GM23338 (cell line): ENCODE results near the gene KRTAP4-6. TPM values are rescaled to one million over a fixed set of nuclear protein-coding genes. Genes with fewer than 3 reads are reported as not detected.
"Not testable (repeated sequence)": the region's sequence is repeated elsewhere in the genome, so short reads cannot be mapped to it uniquely, and the experiment has no call there.

Experiments used
- ATAC-seq: fragments of 200-7000 bp; cut with Tn5 transposase; 3 replicates; pipeline ENCODE4 v1.9.1; 2020
- DNase-seq: peaks from one replicate; pipeline ENCODE4 v3.0.0-alpha.2; 2015; ENCODE audit warnings: low spot score
- H2AFZ ChIP-seq: fragments of 200-600 bp; sonication (generic); 2 replicates; pipeline ENCODE4 v1.8.0; 2016; ENCODE audit warnings: antibody characterized with exemption, mild to moderate bottlenecking, moderate library complexity
- H3F3A ChIP-seq: fragments of 200-600 bp; sonication (generic); replicated peaks from 2 replicates; pipeline ENCODE4 v1.8.0; 2017; ENCODE audit warnings: antibody characterized with exemption, mixed run types, low read depth
- H3K27ac ChIP-seq: fragments of 200-600 bp; sonication (generic); 2 replicates; pipeline ENCODE4 v1.6.1; 2016; ENCODE audit warnings: low read depth
- H3K27me3 ChIP-seq: fragments of 200-600 bp; sonication (generic); 2 replicates; pipeline ENCODE4 v1.8.0; 2016; ENCODE audit warnings: mild to moderate bottlenecking, mixed run types, moderate library complexity; ENCODE audit not compliant: insufficient read depth
- H3K36me3 ChIP-seq: fragments of 200-600 bp; sonication (generic); 2 replicates; pipeline ENCODE4 v1.8.0; 2016; ENCODE audit warnings: mild to moderate bottlenecking; ENCODE audit not compliant: insufficient read depth
- H3K4me1 ChIP-seq: fragments of 200-600 bp; sonication (generic); 2 replicates; pipeline ENCODE4 v1.8.0; 2016; ENCODE audit warnings: mild to moderate bottlenecking, moderate library complexity; ENCODE audit not compliant: insufficient read depth
- H3K4me2 ChIP-seq: fragments of 200-600 bp; sonication (generic); 2 replicates; pipeline ENCODE4 v1.7.1; 2017; ENCODE audit warnings: mixed run types
- H3K4me3 ChIP-seq: fragments of 200-600 bp; sonication (generic); 2 replicates; pipeline ENCODE4 v1.6.1; 2016; ENCODE audit warnings: mixed run types
- H3K79me2 ChIP-seq: fragments of 200-600 bp; sonication (generic); replicated peaks from 2 replicates; pipeline ENCODE4 v1.8.0; 2017; ENCODE audit warnings: mild to moderate bottlenecking; ENCODE audit not compliant: insufficient read depth
- H3K9me2 ChIP-seq: fragments of 200-600 bp; sonication (generic); 2 replicates; pipeline ENCODE4 v1.8.0; 2017; ENCODE audit not compliant: insufficient read depth
- H4K20me1 ChIP-seq: fragments of 200-600 bp; sonication (generic); replicated peaks from 2 replicates; pipeline ENCODE4 v1.8.0; 2017; ENCODE audit warnings: mild to moderate bottlenecking; ENCODE audit not compliant: insufficient read depth
- H3K27ac Mint-ChIP-seq: 2 replicates; pipeline ENCODE4 v1.8.0; 2020; ENCODE audit warnings: inconsistent platforms, mild to moderate bottlenecking, moderate library complexity, mixed read lengths
- H3K27me3 Mint-ChIP-seq: 3 replicates; pipeline ENCODE4 v1.8.0; 2022; ENCODE audit warnings: low read depth, mild to moderate bottlenecking, moderate library complexity, mixed read lengths, inconsistent platforms; ENCODE audit not compliant: insufficient read depth, poor library complexity
- H3K36me3 Mint-ChIP-seq: 3 replicates; pipeline ENCODE4 v1.8.0; 2021; ENCODE audit warnings: low read depth, mild to moderate bottlenecking, inconsistent platforms, moderate library complexity, mixed read lengths
- H3K4me1 Mint-ChIP-seq: 3 replicates; pipeline ENCODE4 v1.8.0; 2020; ENCODE audit warnings: mild to moderate bottlenecking, inconsistent platforms, mixed read lengths
- H3K4me3 Mint-ChIP-seq: 3 replicates; pipeline ENCODE4 v1.8.0; 2021; ENCODE audit warnings: moderate library complexity, mild to moderate bottlenecking, inconsistent platforms, mixed read lengths
- H3K9me3 Mint-ChIP-seq: 3 replicates; pipeline ENCODE4 v1.8.0; 2020; ENCODE audit warnings: moderate library complexity, mild to moderate bottlenecking, inconsistent platforms, mixed read lengths
- CREB1 ChIP-seq: fragments of 250-450 bp; sonication (Bioruptor Pico); IDR thresholded peaks from 2 replicates; pipeline ENCODE4 v1.5.0; 2020; ENCODE audit warnings: low read depth, mild to moderate bottlenecking, moderate library complexity
- ETS1 ChIP-seq: IDR thresholded peaks from 2 replicates; pipeline ENCODE4 v1.6.1; 2016; ENCODE audit warnings: antibody characterized with exemption
- EZH2 ChIP-seq: fragments of 200-600 bp; sonication (generic); IDR thresholded peaks from one replicate; pipeline ENCODE4 v1.8.0; 2017; ENCODE audit warnings: antibody characterized with exemption, mild to moderate bottlenecking, low read depth; ENCODE audit not compliant: unreplicated experiment
- EZH2phosphoT487 ChIP-seq: fragments of 200-600 bp; sonication (generic); IDR thresholded peaks from one replicate; pipeline ENCODE4 v1.8.1; 2018; ENCODE audit warnings: antibody characterized with exemption; ENCODE audit not compliant: unreplicated experiment
- STAT1 ChIP-seq: IDR thresholded peaks from one replicate; pipeline ENCODE4 v1.6.1; 2016; ENCODE audit warnings: antibody characterized with exemption; ENCODE audit not compliant: unreplicated experiment
- ZNF114 ChIP-seq: fragments of 250-450 bp; sonication (Bioruptor Pico); IDR thresholded peaks from 2 replicates; pipeline ENCODE4 v1.5.0; 2020; ENCODE audit warnings: mild to moderate bottlenecking, moderate library complexity
- ZNF331 ChIP-seq: fragments of 250-450 bp; sonication (Bioruptor Pico); IDR thresholded peaks from 2 replicates; pipeline ENCODE4 v1.5.0; 2020; ENCODE audit warnings: low read depth, mild to moderate bottlenecking, moderate library complexity
- polyA plus RNA-seq: library from polyadenylated mRNA; unstranded; fragments of >200 nt; fragmentation: Nextera tagmentation; extraction: Ambion mirVana; gene quantifications from 2 replicates; pipeline ENCODE4 v1.2.1, GENCODE V29; 2016
- total RNA-seq: library from RNA; depleted of rRNA; stranded (reverse); fragments of >200 nt; shearing (Covaris generic); gene quantifications from 2 replicates; pipeline ENCODE4 v1.2.3, GENCODE V29; 2014
- TF ChIP-seq, protein P1 (sequence below), 2 experiments: fragments of 200-600 bp in 1 of 2; sonication (generic) in 1 of 2; conservative IDR thresholded peaks; 2 replicates each; pipeline versions ENCODE4 v1.5.1 to v1.6.1; 2016 to 2017; ENCODE audit warnings: antibody characterized with exemption in 2 of 2, low read depth in 2 of 2, mild to moderate bottlenecking in 2 of 2, moderate library complexity in 1 of 2

KRTAP4-6 gene
- total and polyA plus RNA-seq, 2 experiments from 2014 or later: not detected

GRCh38 chr17:41125064-41125463, 15.3 kb downstream of the KRTAP4-6 start:
- H3K4me3 ChIP-seq: no peak overlapping the region
- DNase-seq (no peak), ATAC-seq (no peak)
- H3K9me2 ChIP-seq: no peaks in the 10 kb centered on the region
- Mint-ChIP-seq H3K36me3 (no peaks in the 10 kb centered on the region), H3K4me3 (no peak overlapping the region), H3K4me1 (peaks cover 9% of the 10 kb centered on the region), H3K27me3 (peaks cover 5% of the 10 kb centered on the region), H3K27ac (no peak overlapping the region), H3K9me3 (no peaks in the 10 kb centered on the region; the same call in 2 of the 3 replicates)
- TF ChIP-seq EZH2 (no peak), ZNF114 (CRISPR knock-in tag) (no peak)
- no peak overlapping the region for H3K4me2 ChIP-seq
- no peaks in the 10 kb centered on the region for H3K27me3 ChIP-seq
- no peaks in the 10 kb centered on the region for H3K79me2 ChIP-seq
- H3K36me3 ChIP-seq: no peaks in the 10 kb centered on the region; the same call in 1 of the 2 replicates
- no peak overlapping the region for H3K27ac ChIP-seq
- H4K20me1 ChIP-seq: no peaks in the 10 kb centered on the region
- no peak overlapping the region for H2AFZ ChIP-seq
- H3F3A ChIP-seq: no peaks in the 10 kb centered on the region
- H3K4me1 ChIP-seq: no peaks in the 10 kb centered on the region

DNA sequence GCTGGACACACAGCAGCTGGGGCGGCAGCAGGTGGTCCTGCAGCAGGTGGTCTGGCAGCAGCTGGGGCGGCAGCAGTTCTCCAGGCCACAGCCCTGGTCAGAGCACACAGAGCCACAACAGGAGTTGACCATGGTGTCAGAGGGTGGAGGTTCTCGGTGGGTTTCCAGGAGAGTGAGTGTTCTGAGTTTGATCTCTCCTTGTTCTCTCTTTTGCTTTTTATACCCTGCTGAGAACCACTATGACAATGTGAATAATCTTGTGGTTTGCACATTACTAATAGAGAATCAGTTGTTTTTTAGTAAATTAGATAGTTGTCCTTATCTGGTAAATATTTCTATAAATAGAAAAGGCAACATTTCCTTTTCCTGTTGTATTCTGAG, 16.4 kb downstream of the KRTAP4-6 start, which contains the start of gene KRTAP4-12:
KRTAP4-12 (minus strand) TSS at position 192 of the 381 bp plus-strand sequence; CDS start at position 132, 60 bp downstream.
- not testable (repeated sequence) for H3K36me3 ChIP-seq, H3K4me3 ChIP-seq, H3K4me3 Mint-ChIP-seq, H3K27me3 Mint-ChIP-seq, H2AFZ ChIP-seq, ATAC-seq, H3K36me3 Mint-ChIP-seq, H3K9me2 ChIP-seq, H3K79me2 ChIP-seq, H3K4me1 Mint-ChIP-seq, H3K27ac ChIP-seq, H3K27me3 ChIP-seq, H3K27ac Mint-ChIP-seq, DNase-seq, H3K4me1 ChIP-seq, H3F3A ChIP-seq, H4K20me1 ChIP-seq, H3K9me3 Mint-ChIP-seq, H3K4me2 ChIP-seq

DNA sequence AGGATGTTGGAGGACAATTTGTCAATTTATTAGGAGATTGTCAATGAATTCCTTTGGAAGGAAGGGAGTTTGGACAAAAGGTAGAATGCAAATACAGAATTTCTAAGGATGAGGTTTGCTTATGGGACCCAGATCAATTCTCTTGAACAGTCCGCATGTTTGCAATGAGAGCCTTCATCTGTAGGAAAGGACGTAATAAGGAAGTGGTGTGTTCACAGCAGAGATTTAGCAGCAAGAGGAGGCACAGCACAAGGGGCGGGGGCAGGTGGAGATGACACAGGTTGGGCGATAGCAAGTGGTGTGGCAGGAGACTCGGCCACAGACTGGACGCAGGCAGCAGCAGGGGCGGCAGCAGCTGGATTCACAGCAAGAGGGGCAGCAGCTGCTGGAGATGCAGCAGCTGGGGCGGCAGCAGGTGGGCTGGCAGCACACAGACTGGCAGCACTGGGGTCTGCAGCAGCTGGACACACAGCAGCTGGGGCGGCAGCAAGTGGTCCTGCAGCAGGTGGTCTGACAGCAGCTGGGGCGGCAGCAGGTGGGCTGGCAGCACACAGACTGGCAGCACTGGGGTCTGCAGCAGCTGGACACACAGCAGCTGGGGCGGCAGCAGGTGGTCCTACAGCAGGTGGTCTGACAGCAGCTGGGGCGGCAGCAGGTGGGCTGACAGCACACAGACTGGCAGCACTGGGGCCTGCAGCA, 16.9 kb downstream of the KRTAP4-6 start:
- not testable (repeated sequence) for H3K27ac Mint-ChIP-seq, H3K36me3 Mint-ChIP-seq, H4K20me1 ChIP-seq, H3K9me2 ChIP-seq, H3K4me1 ChIP-seq, ATAC-seq, H3F3A ChIP-seq, H3K27ac ChIP-seq, H3K9me3 Mint-ChIP-seq, DNase-seq, H3K27me3 Mint-ChIP-seq, H2AFZ ChIP-seq, H3K36me3 ChIP-seq, H3K4me3 Mint-ChIP-seq, H3K79me2 ChIP-seq, H3K27me3 ChIP-seq, H3K4me3 ChIP-seq, H3K4me2 ChIP-seq
- H3K4me1 Mint-ChIP-seq: peaks cover 12% of the 10 kb centered on the region

- Histone ChIP-seq H3K4me1 (no peaks in the 10 kb centered on the region), H3K4me3 (no peak overlapping the region), H3F3A (no peaks in the 10 kb centered on the region), H3K79me2 (no peaks in the 10 kb centered on the region), H3K36me3 (no peaks in the 10 kb centered on the region; the same call in 1 of the 2 replicates), H3K9me2 (no peaks in the 10 kb centered on the region), H2AFZ (no peak overlapping the region), H4K20me1 (no peaks in the 10 kb centered on the region), H3K4me2 (no peak overlapping the region), H3K27ac (no peak overlapping the region), H3K27me3 (no peaks in the 10 kb centered on the region)
- no peak for ATAC-seq
- no peaks in the 10 kb centered on the region; the same call in 2 of the 3 replicates for H3K36me3 Mint-ChIP-seq
- no peaks in the 10 kb centered on the region; the same call in 1 of the 3 replicates for H3K9me3 Mint-ChIP-seq
- H3K27ac Mint-ChIP-seq: no peak overlapping the region
- H3K27me3 Mint-ChIP-seq: peaks cover 6% of the 10 kb centered on the region
- H3K4me1 Mint-ChIP-seq: peaks cover 20% of the 10 kb centered on the region
- H3K4me3 Mint-ChIP-seq: no peak overlapping the region
- DNase-seq: no peak
- TF ChIP-seq ETS1: no peak
- TF ChIP-seq CREB1 (CRISPR knock-in tag): no peak
- TF ChIP-seq EZH2phosphoT487: no peak
- TF ChIP-seq ZNF331: no peak
- no peak for TF ChIP-seq STAT1
- TF ChIP-seq, protein P1, sequence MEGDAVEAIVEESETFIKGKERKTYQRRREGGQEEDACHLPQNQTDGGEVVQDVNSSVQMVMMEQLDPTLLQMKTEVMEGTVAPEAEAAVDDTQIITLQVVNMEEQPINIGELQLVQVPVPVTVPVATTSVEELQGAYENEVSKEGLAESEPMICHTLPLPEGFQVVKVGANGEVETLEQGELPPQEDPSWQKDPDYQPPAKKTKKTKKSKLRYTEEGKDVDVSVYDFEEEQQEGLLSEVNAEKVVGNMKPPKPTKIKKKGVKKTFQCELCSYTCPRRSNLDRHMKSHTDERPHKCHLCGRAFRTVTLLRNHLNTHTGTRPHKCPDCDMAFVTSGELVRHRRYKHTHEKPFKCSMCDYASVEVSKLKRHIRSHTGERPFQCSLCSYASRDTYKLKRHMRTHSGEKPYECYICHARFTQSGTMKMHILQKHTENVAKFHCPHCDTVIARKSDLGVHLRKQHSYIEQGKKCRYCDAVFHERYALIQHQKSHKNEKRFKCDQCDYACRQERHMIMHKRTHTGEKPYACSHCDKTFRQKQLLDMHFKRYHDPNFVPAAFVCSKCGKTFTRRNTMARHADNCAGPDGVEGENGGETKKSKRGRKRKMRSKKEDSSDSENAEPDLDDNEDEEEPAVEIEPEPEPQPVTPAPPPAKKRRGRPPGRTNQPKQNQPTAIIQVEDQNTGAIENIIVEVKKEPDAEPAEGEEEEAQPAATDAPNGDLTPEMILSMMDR (conservative IDR thresholded peaks at IDR 0.05; ENCODE audit: low read depth in 2 of 2): no peak
These were observed 18.6 kb downstream of the KRTAP4-6 start for GRCh38 chr17:41121742-41122141.
